Esophagus squamous epithelium (tissue), 4 donors: ENCODE results near the gene USP10.

Experiments
- CTCF ChIP-seq, 6 experiments: fragments of 450-650 bp in 4 of 6; fragments of 200-600 bp in 2 of 6; sonication (generic) in 2 of 6; IDR thresholded peaks; one replicate each; pipeline ENCODE4 v1.5.1; 2016 to 2019; ENCODE audit warnings: antibody characterized with exemption in 6 of 6, mild to moderate bottlenecking in 4 of 6, moderate library complexity in 4 of 6
- POLR2A ChIP-seq, 4 donors: fragments of 450-650 bp; IDR thresholded peaks; one replicate each; pipeline ENCODE4 v1.6.1; 2017; ENCODE audit warnings: antibody characterized with exemption in 4 of 4, mild to moderate bottlenecking in 4 of 4, moderate library complexity in 3 of 4

GRCh38 chr16:84782846-84783245, 83.0 kb downstream of the USP10 start:
- TF ChIP-seq CTCF (IDR thresholded peaks at IDR 0.05) (no peak), POLR2A (IDR thresholded peaks at IDR 0.05) (no peak)
